Measurements from ENCODE around the gene GLYATL1B.
"Not testable (repeated sequence)": the region's sequence is repeated elsewhere in the genome, so short reads cannot be mapped to it uniquely, and the experiment has no call there.

DNA sequence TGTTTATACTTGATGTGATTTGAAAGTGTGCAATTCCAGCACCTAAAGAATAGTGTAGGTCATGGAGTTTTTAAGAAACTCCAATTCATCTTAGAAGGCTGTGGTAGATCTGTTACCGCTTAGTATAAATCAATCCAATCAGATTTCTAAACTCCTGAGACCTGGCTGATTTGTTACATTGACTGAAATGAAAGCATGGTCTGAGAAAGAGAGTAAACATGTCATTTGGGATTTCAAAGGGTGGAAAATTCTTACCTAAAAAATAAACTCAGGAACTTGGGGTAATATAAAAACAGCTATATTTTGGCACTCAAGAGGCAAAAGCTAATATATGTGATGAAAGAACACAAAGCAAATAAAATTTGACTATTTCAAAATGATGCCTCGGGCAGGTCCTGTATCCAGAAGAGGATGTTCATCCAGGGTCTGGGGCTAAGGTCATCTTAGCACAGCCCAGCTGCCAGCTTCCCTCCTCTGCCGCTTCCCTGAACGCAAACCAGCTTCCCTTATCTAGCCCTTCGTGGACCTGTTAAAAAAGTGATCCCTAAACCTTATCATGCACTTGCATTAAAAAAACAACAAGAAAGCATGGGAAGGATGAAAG is 10.0 kb downstream of the GLYATL1B start:
- not testable (repeated sequence) for TF ChIP-seq PHF8 (IDR thresholded peaks at IDR 0.05; ENCODE audit: borderline replicate concordance, low read depth); MAFK (IDR thresholded peaks at IDR 0.05; ENCODE audit: partially characterized antibody); EP300 (IDR thresholded peaks at IDR 0.05); POLR2A (IDR thresholded peaks at IDR 0.05; ENCODE audit: low read length); TP53 (CRISPR knock-in tag; IDR thresholded peaks at IDR 0.05); MYC (IDR thresholded peaks at IDR 0.05; ENCODE audit: borderline replicate concordance, low read length); RAD21 (conservative IDR thresholded peaks at IDR 0.05 in 1 of 2, IDR thresholded peaks at IDR 0.05 in 1 of 2)
- TF ChIP-seq, protein P1, sequence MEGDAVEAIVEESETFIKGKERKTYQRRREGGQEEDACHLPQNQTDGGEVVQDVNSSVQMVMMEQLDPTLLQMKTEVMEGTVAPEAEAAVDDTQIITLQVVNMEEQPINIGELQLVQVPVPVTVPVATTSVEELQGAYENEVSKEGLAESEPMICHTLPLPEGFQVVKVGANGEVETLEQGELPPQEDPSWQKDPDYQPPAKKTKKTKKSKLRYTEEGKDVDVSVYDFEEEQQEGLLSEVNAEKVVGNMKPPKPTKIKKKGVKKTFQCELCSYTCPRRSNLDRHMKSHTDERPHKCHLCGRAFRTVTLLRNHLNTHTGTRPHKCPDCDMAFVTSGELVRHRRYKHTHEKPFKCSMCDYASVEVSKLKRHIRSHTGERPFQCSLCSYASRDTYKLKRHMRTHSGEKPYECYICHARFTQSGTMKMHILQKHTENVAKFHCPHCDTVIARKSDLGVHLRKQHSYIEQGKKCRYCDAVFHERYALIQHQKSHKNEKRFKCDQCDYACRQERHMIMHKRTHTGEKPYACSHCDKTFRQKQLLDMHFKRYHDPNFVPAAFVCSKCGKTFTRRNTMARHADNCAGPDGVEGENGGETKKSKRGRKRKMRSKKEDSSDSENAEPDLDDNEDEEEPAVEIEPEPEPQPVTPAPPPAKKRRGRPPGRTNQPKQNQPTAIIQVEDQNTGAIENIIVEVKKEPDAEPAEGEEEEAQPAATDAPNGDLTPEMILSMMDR (IDR thresholded peaks at IDR 0.05), result not testable (repeated sequence)
- TF ChIP-seq, protein P2, sequence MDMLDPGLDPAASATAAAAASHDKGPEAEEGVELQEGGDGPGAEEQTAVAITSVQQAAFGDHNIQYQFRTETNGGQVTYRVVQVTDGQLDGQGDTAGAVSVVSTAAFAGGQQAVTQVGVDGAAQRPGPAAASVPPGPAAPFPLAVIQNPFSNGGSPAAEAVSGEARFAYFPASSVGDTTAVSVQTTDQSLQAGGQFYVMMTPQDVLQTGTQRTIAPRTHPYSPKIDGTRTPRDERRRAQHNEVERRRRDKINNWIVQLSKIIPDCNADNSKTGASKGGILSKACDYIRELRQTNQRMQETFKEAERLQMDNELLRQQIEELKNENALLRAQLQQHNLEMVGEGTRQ (IDR thresholded peaks at IDR 0.05), result not testable (repeated sequence)
